GM12878 (cell line): ENCODE measurements around the gene SORBS1.

Experiments
- BRCA1 ChIP-seq: IDR thresholded peaks from 2 replicates; pipeline ENCODE4 v1.6.1; 2011; ENCODE audit warnings: low read depth, low read length, improper control_type of control experiment
- EGR1 ChIP-seq, 2 experiments: IDR thresholded peaks; 1 replicate in 1 of 2; 2 replicates in 1 of 2; pipeline ENCODE4 v1.6.1; 2011 to 2012; ENCODE audit warnings: low read depth in 2 of 2, low read length in 2 of 2, borderline replicate concordance in 1 of 2, mild to moderate bottlenecking in 1 of 2, moderate library complexity in 1 of 2
- MEF2B ChIP-seq: fragments of 450-650 bp; IDR thresholded peaks from 2 replicates; pipeline ENCODE4 v1.6.1; 2018; ENCODE audit warnings: mild to moderate bottlenecking, moderate library complexity; ENCODE audit not compliant: partially characterized antibody, poor library complexity, severe bottlenecking
- MXI1 ChIP-seq: fragments of 150-350 bp; IDR thresholded peaks from 2 replicates; pipeline ENCODE4 v1.6.1; 2011; ENCODE audit warnings: low read depth, mild to moderate bottlenecking, inconsistent platforms, low read length, improper control_type of control experiment
- NFIC ChIP-seq: IDR thresholded peaks from 2 replicates; pipeline ENCODE4 v1.6.1; 2012; ENCODE audit warnings: low read depth, mild to moderate bottlenecking, inconsistent platforms, low read length, moderate library complexity
- POLR2A ChIP-seq: IDR thresholded peaks from 2 replicates; pipeline ENCODE4 v1.6.1; 2011; ENCODE audit warnings: low read depth, mild to moderate bottlenecking, low read length
- TCF12 ChIP-seq: IDR thresholded peaks from 2 replicates; pipeline ENCODE4 v1.6.1; 2011; ENCODE audit warnings: low read depth, mild to moderate bottlenecking, low read length
- ZNF274 ChIP-seq: IDR thresholded peaks from one replicate; pipeline ENCODE4 v1.8.0; 2011; ENCODE audit not compliant: insufficient read length, insufficient read depth
- TF ChIP-seq, protein P1 (sequence below), 3 experiments: IDR thresholded peaks in 2 of 3; conservative IDR thresholded peaks in 1 of 3; 2 replicates each; pipeline ENCODE4 v1.5.1; 2011; ENCODE audit warnings: low read depth in 3 of 3, low read length in 3 of 3, mild to moderate bottlenecking in 3 of 3, control low read depth in 2 of 3, moderate library complexity in 2 of 3, inconsistent platforms in 1 of 3, mixed read lengths in 1 of 3; ENCODE audit not compliant: control insufficient read depth in 2 of 3, insufficient read depth in 1 of 3; ENCODE audit errors: extremely low read depth in 1 of 3
- TF ChIP-seq, protein P2 (sequence below): IDR thresholded peaks from 2 replicates; pipeline ENCODE4 v1.6.1; 2012; ENCODE audit warnings: low read depth, low read length, improper control_type of control experiment

DNA sequence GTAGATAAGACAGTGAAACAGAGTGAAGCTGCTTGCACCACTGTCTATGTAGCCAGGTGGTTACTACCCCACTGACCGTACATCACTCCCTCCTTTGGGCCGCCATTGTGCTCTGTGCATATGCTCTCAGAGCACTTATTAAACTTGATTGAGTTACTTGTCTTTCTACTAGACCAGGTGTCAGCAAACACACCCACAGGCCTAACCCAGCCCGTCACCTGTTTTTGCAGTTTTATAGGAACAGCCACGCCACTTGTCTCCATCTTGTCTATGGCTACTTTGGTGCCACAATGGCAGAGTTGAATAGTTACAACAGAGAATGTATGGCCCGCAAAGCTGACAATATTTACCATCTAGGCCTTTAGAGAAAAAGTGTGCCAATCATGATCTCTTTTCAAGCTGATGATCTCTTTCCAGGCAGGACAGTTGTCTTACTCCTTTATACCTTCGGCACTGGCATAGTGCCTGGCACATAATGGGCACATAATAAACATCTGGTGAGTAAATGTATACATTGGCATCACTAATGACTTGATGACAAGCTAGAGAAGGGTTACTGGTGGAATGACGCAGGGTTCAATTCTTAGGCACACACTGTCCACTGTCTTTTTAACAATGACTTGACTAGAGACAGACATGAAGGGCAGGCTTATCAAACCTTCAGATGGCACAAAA lies 36.7 kb downstream of the SORBS1 start:
- TF ChIP-seq BRCA1 = no peak
- no peak for TF ChIP-seq MEF2B
- TF ChIP-seq EGR1 (IDR thresholded peaks at IDR 0.05; ENCODE audit: borderline replicate concordance in 1 of 2, low read depth in 2 of 2, low read length in 2 of 2) = no peak
- no peak for TF ChIP-seq POLR2A
- TF ChIP-seq, protein P1, sequence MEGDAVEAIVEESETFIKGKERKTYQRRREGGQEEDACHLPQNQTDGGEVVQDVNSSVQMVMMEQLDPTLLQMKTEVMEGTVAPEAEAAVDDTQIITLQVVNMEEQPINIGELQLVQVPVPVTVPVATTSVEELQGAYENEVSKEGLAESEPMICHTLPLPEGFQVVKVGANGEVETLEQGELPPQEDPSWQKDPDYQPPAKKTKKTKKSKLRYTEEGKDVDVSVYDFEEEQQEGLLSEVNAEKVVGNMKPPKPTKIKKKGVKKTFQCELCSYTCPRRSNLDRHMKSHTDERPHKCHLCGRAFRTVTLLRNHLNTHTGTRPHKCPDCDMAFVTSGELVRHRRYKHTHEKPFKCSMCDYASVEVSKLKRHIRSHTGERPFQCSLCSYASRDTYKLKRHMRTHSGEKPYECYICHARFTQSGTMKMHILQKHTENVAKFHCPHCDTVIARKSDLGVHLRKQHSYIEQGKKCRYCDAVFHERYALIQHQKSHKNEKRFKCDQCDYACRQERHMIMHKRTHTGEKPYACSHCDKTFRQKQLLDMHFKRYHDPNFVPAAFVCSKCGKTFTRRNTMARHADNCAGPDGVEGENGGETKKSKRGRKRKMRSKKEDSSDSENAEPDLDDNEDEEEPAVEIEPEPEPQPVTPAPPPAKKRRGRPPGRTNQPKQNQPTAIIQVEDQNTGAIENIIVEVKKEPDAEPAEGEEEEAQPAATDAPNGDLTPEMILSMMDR (IDR thresholded peaks at IDR 0.05 in 2 of 3, conservative IDR thresholded peaks at IDR 0.05 in 1 of 3; ENCODE audit: control insufficient read depth in 2 of 3, extremely low read depth in 1 of 3, insufficient read depth in 1 of 3, low read depth in 3 of 3, low read length in 3 of 3) = no peak
- TF ChIP-seq NFIC = no peak
- TF ChIP-seq, protein P2, sequence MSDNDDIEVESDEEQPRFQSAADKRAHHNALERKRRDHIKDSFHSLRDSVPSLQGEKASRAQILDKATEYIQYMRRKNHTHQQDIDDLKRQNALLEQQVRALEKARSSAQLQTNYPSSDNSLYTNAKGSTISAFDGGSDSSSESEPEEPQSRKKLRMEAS = no peak
- TF ChIP-seq MXI1 = no peak
- TF ChIP-seq ZNF274 = no peak
- TF ChIP-seq TCF12 = no peak
